GM06990 (cell line): ENCODE data around the gene FAM9B.

Source experiments
- DNase-seq: peaks from one replicate; pipeline ENCODE4 v3.0.0-alpha.2; 2011; ENCODE audit not compliant: insufficient read length; ENCODE audit errors: extremely low read depth
- H3K27me3 ChIP-seq: replicated peaks from 2 replicates; pipeline ENCODE4 v1.6.0; 2011; ENCODE audit warnings: low read length; ENCODE audit not compliant: control insufficient read depth, insufficient read depth
- H3K36me3 ChIP-seq: 2 replicates; pipeline ENCODE4 v1.5.1; 2011; ENCODE audit warnings: low read length; ENCODE audit not compliant: control insufficient read depth, insufficient read depth
- H3K4me3 ChIP-seq: replicated peaks from 2 replicates; pipeline ENCODE4 v1.5.1; 2011; ENCODE audit warnings: low read depth, mild to moderate bottlenecking, control low read depth, low read length
- TF ChIP-seq, protein P1 (sequence below): IDR thresholded peaks from 2 replicates; pipeline ENCODE4 v1.5.1; 2011; ENCODE audit warnings: low read length, control low read depth, mild to moderate bottlenecking, inconsistent platforms; ENCODE audit not compliant: insufficient read depth, poor library complexity, severe bottlenecking

The FAM9B gene

DNA sequence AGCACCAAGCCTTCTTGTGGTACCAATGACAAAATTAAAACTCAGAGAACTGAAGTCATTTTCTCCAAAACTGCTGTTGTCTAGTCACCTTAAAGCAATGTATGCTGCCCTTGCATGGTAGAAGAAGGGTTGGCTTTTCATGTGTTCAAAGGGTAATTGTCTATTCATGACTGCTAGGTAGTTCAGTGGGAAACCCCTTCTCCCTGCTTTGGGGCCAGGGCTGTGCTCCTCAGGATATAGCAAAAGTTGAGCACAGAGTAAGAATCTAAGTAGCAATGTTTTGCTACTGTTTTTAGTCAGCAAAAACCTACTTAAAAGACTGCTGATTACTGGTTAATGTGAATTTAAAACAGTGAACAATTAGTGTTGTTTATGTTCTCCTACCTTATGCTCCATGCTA lies 30.8 kb upstream of the FAM9B start:
- TF ChIP-seq, protein P1, sequence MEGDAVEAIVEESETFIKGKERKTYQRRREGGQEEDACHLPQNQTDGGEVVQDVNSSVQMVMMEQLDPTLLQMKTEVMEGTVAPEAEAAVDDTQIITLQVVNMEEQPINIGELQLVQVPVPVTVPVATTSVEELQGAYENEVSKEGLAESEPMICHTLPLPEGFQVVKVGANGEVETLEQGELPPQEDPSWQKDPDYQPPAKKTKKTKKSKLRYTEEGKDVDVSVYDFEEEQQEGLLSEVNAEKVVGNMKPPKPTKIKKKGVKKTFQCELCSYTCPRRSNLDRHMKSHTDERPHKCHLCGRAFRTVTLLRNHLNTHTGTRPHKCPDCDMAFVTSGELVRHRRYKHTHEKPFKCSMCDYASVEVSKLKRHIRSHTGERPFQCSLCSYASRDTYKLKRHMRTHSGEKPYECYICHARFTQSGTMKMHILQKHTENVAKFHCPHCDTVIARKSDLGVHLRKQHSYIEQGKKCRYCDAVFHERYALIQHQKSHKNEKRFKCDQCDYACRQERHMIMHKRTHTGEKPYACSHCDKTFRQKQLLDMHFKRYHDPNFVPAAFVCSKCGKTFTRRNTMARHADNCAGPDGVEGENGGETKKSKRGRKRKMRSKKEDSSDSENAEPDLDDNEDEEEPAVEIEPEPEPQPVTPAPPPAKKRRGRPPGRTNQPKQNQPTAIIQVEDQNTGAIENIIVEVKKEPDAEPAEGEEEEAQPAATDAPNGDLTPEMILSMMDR, result no peak

DNA sequence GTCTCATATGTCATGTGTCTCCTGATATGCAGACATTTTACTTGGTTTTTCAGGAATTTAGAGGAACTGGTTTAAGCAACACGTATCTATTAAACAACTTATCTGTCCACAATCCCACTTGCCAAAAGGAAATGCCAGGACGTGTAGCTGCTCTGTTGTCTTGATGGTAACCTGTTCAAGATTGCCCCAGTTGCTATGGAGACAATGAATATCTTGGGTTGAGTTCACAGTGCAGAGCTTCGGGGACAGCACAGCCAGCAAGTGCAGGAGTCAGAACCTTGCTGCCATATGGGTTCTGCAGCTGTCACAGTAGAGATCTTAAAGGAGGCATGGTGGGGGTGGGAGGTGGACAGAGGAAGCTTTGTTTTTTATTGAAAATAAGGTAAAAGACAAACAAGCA lies 28.7 kb upstream of the FAM9B start:
- Histone ChIP-seq H3K27me3 (no peaks in the 10 kb centered on the region), H3K4me3 (no peak overlapping the region), H3K36me3 (no peaks in the 10 kb centered on the region)
- DNase-seq, result no peak
- TF ChIP-seq, protein P1, result no peak

More for the DNA sequence above, 30.8 kb upstream of the FAM9B start:
- H3K27me3 ChIP-seq, result no peaks in the 10 kb centered on the region
- H3K4me3 ChIP-seq, result no peak overlapping the region
- DNase-seq, result no peak
- no peaks in the 10 kb centered on the region for H3K36me3 ChIP-seq

DNA sequence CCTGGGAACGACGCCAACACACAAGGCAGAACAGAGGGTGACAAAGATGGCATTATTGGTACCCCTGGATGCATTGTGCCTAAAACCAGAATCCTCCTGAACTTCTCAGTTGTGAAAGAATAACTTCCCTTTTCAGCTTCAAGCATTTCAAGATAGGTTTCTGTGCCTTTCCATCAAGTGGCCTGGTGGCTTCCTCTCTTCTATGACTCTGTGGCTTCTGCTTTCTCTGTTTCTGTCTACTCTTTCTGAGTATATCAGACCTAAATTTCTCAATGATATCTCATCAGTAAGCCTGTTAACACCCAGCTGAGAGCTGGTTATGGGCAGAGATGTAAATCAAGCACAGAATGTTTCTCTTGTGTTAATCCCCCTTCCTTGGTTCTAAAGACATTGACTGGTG lies 21.4 kb upstream of the FAM9B start:
- TF ChIP-seq, protein P1, result no peak

DNA sequence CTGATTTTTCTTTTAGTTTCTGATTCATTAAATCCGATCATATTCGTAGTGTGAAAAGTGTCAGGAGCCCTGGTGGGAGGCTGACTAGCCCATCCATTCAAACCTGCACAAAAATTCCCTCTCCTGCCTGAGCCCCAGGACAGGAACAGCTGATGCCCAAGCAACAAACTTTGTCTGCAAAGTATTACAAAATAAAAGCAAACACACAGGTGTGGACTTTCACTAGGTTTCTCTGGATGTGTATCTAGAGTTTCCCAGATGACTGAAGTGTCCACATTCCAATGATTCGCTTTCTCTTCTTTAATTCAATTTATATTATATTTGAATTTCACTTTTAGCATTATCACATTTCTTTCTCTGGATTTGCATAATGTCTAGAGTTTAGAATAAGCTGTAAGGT lies 18.2 kb upstream of the FAM9B start:
- Histone ChIP-seq H3K4me3 (no peak overlapping the region), H3K27me3 (no peaks in the 10 kb centered on the region), H3K36me3 (no peaks in the 10 kb centered on the region)
- TF ChIP-seq, protein P1, result no peak
- DNase-seq, result no peak

More for the DNA sequence above, 21.4 kb upstream of the FAM9B start:
- Histone ChIP-seq H3K4me3 (no peak overlapping the region), H3K36me3 (no peaks in the 10 kb centered on the region), H3K27me3 (no peaks in the 10 kb centered on the region)
- no peak for DNase-seq

DNA sequence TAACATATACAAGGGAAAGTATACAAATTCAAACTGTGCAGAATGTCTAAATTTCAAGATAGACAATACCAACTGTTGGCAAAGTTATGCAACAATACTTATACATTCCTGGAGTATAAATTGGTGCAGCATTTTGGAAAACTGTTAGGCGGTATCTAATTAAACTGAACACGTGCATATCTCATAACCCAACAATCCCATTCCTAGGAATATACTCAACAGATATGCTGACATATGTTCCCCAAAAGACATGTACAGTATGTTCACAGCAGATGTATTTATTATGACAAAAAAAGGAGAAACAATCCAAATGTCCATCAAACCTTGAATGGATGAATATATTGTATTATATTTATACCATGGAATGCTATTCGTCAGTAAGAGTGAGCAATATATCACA lies 16.4 kb upstream of the FAM9B start:
- Histone ChIP-seq H3K4me3 (no peak overlapping the region), H3K36me3 (no peaks in the 10 kb centered on the region), H3K27me3 (no peaks in the 10 kb centered on the region)
- no peak for DNase-seq
- TF ChIP-seq, protein P1, result no peak

DNA sequence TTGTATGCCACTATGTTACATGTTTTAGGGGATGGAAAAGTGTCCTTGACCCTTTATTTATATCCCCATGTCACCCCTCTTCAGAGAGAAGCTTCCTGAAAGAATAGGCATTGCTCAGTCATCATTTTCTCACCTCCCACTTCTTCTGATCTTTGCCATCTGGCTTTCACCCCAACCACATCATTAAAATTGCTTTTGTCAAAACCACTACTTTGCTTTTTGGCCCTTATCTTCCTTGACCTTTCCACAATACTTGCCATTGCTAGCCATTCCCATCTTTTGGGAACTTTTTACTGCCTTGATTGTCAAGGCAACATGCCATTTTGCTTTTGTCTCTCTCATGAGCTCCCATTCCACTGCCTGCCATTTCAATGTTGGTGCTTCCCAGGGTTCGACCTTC lies 14.9 kb upstream of the FAM9B start:
- TF ChIP-seq, protein P1, result no peak
- no peaks in the 10 kb centered on the region for H3K27me3 ChIP-seq

More for the DNA sequence above, 14.9 kb upstream of the FAM9B start:
- Histone ChIP-seq H3K4me3 (no peak overlapping the region), H3K36me3 (no peaks in the 10 kb centered on the region)
- DNase-seq, result no peak
